ENCODE data around the gene RDH8. TPM values are rescaled to one million over a fixed set of nuclear protein-coding genes. Genes with fewer than 3 reads are reported as not detected.

RDH8 gene
- total RNA-seq, 1 experiment from 2014 or later: not detected

- ChIA-PET CTCF (no interaction called here), POLR2A (no interaction called here)
- DNase-seq (ENCODE audit: low read depth, low spot score) (no peak), ATAC-seq (no peak)
- no peak overlapping the region for H3K4me3 ChIP-seq (ENCODE audit: low read depth in 2 of 2, low read length in 2 of 2)
- H3K27ac ChIP-seq (ENCODE audit: low read length): no peak overlapping the region
- no peaks in the 10 kb centered on the region for H3K9me3 ChIP-seq (ENCODE audit: control insufficient read depth, insufficient read depth, low read depth, low read length)
- intact Hi-C loops (cut with micrococcal nuclease; ENCODE audit: unreplicated experiment) (no loop called here), in situ Hi-C loops (cut with HindIII; ENCODE audit: low pct_unique_long_range_greater_than_20kb, low sequenced_read_pairs) (no loop called here)
- no peaks in the 10 kb centered on the region for H3K36me3 ChIP-seq (ENCODE audit: control insufficient read depth, insufficient read depth, low read length)
- BruUV-seq (replicated peaks): no TSS peak
- no peaks in the 10 kb centered on the region for H3K27me3 ChIP-seq (ENCODE audit: control insufficient read depth, insufficient read depth, low read length)
- no peaks in the 10 kb centered on the region for H3K4me1 ChIP-seq (ENCODE audit: control insufficient read depth, insufficient read depth, low read length)
- TF ChIP-seq TCF7L2 (IDR thresholded peaks at IDR 0.05; ENCODE audit: low read depth, low read length) (no peak), CTCF (IDR thresholded peaks at IDR 0.05) (no peak)
Observed at GRCh38 chr19:10070730-10071446, 57.6 kb downstream of the RDH8 start.

Small RNAs within 50 kb of the gene (microRNA-seq; reads per million reads assigned to microRNA genes)
- gene MIR5589 (ENCODE audit: unreplicated experiment): not detected

Other genes with a start within 250 kb of the RDH8 start
- 10.2 TPM for gene ZNF846, start 244.7 kb upstream of the RDH8 start, total RNA-seq (2021; ENCODE audit: unreplicated experiment)
- 29.2 TPM for gene FBXL12, start 194.4 kb upstream of the RDH8 start, total RNA-seq (2021; ENCODE audit: unreplicated experiment)
- 379 TPM for gene UBL5, start 185.6 kb upstream of the RDH8 start, total RNA-seq (2021; ENCODE audit: unreplicated experiment)
- gene PIN1, start 178.2 kb upstream of the RDH8 start, total RNA-seq (2021; ENCODE audit: unreplicated experiment): 102 TPM
- 9.7 TPM for gene OLFM2, start 77.0 kb upstream of the RDH8 start, total RNA-seq (2021; ENCODE audit: unreplicated experiment)
- gene COL5A3, start 3.0 kb upstream of the RDH8 start, total RNA-seq (2021; ENCODE audit: unreplicated experiment): 0.18 TPM
- 17.4 TPM for gene SHFL, start 72.8 kb downstream of the RDH8 start, total RNA-seq (2021; ENCODE audit: unreplicated experiment)
- gene ANGPTL6, start 89.2 kb downstream of the RDH8 start, total RNA-seq (2021; ENCODE audit: unreplicated experiment): 0.74 TPM
- gene PPAN, start 92.9 kb downstream of the RDH8 start, total RNA-seq (2021; ENCODE audit: unreplicated experiment): 63.3 TPM
- gene P2RY11, start 98.2 kb downstream of the RDH8 start, total RNA-seq (2021; ENCODE audit: unreplicated experiment): 12.5 TPM
- 233 TPM for gene EIF3G, start 106.4 kb downstream of the RDH8 start, total RNA-seq (2021; ENCODE audit: unreplicated experiment)
- gene DNMT1, start 181.5 kb downstream of the RDH8 start, total RNA-seq (2021; ENCODE audit: unreplicated experiment): 168 TPM
- 2.9 TPM for gene S1PR2, start 217.8 kb downstream of the RDH8 start, total RNA-seq (2021; ENCODE audit: unreplicated experiment)
- 62.8 TPM for gene MRPL4, start 238.7 kb downstream of the RDH8 start, total RNA-seq (2021; ENCODE audit: unreplicated experiment)